ENCODE measurements around the gene FAM50A. TPM values are rescaled to one million over a fixed set of nuclear protein-coding genes. Genes with fewer than 3 reads are reported as not detected.

The FAM50A gene
- 44.1 and 60.5 TPM in 2 replicates for total RNA-seq

GRCh38 chrX:154443992-154444754, at the start of gene FAM50A:
Gene FAM50A, plus strand, starts transcription at chrX:154444141. Its CDS starts 95 bp downstream, at chrX:154444236.

GRCh38 chrX:154397888-154398667, 45.9 kb upstream of the FAM50A start, which contains the start of gene RPL10:
Gene RPL10, plus strand, starts transcription at chrX:154398377. Its CDS starts 143 bp downstream, at chrX:154398520.

GRCh38 chrX:154409222-154409871, 34.6 kb upstream of the FAM50A start, which contains the start of gene DNASE1L1:
Gene DNASE1L1, minus strand, starts transcription at chrX:154409254. Its CDS starts 3,686 bp downstream, at chrX:154405568.

GRCh38 chrX:154428176-154429171, 15.5 kb upstream of the FAM50A start, which contains the start of gene ATP6AP1:
Gene ATP6AP1, plus strand, starts transcription at chrX:154428677. Its CDS starts 16 bp downstream, at chrX:154428693.

GRCh38 chrX:154436983-154437752, 6.8 kb upstream of the FAM50A start, which contains the start of gene GDI1:
Gene GDI1, plus strand, starts transcription at chrX:154437154. Its CDS starts 101 bp downstream, at chrX:154437255.

GRCh38 chrX:154458116-154458953, 14.4 kb downstream of the FAM50A start, which contains the start of gene PLXNA3:
Gene PLXNA3, plus strand, starts transcription at chrX:154458281. Its CDS starts 1,903 bp downstream, at chrX:154460184.

GRCh38 chrX:154478728-154479622, 35.0 kb downstream of the FAM50A start, which contains the start of gene LAGE3:
Gene LAGE3, minus strand, starts transcription at chrX:154479281. Its CDS starts 366 bp downstream, at chrX:154478915.

GRCh38 chrX:154486396-154487207, 42.7 kb downstream of the FAM50A start, which contains the start of gene UBL4A:
Gene UBL4A, minus strand, starts transcription at chrX:154486615. Its CDS starts 31 bp downstream, at chrX:154486584.

GRCh38 chrX:154490414-154491083, 46.6 kb downstream of the FAM50A start, which contains the start of gene SLC10A3:
Gene SLC10A3, minus strand, starts transcription at chrX:154490629. Its CDS starts 1,689 bp downstream, at chrX:154488940.

Other genes with a start within 250 kb of the FAM50A start
- not detected in 2 replicates for gene OPN1MW2, start 224.4 kb upstream of the FAM50A start, total RNA-seq
- not detected in 2 replicates for gene OPN1MW3, start 186.6 kb upstream of the FAM50A start, total RNA-seq
- gene TEX28, start 149.0 kb upstream of the FAM50A start, total RNA-seq, result not detected in 2 replicates
- gene TKTL1, start 148.3 kb upstream of the FAM50A start, total RNA-seq, result not detected in 2 replicates
- 796 and 1,439 TPM in 2 replicates for gene FLNA, start 69.5 kb upstream of the FAM50A start, total RNA-seq
- gene EMD, start 64.8 kb upstream of the FAM50A start, total RNA-seq, result 17.3 and 17.4 TPM in 2 replicates
- 5,235 and 8,047 TPM in 2 replicates for gene RPL10, start 45.8 kb upstream of the FAM50A start, total RNA-seq
- 65.8 and 69.7 TPM in 2 replicates for gene DNASE1L1, start 34.9 kb upstream of the FAM50A start, total RNA-seq
- 23.7 and 27.0 TPM in 2 replicates for gene TAFAZZIN, start 32.6 kb upstream of the FAM50A start, total RNA-seq
- 69.6 and 81.0 TPM in 2 replicates for gene ATP6AP1, start 15.5 kb upstream of the FAM50A start, total RNA-seq
- gene GDI1, start 7.0 kb upstream of the FAM50A start, total RNA-seq, result 38.8 and 56.4 TPM in 2 replicates
- gene PLXNA3, start 14.1 kb downstream of the FAM50A start, total RNA-seq, result 11.3 TPM in 2 replicates
- 16.8 and 34.5 TPM in 2 replicates for gene LAGE3, start 35.1 kb downstream of the FAM50A start, total RNA-seq
- gene UBL4A, start 42.5 kb downstream of the FAM50A start, total RNA-seq, result 56.6 and 82.7 TPM in 2 replicates
- 20.5 and 22.4 TPM in 2 replicates for gene SLC10A3, start 46.5 kb downstream of the FAM50A start, total RNA-seq
- gene FAM3A, start 72.1 kb downstream of the FAM50A start, total RNA-seq, result 31.1 and 36.1 TPM in 2 replicates
- 23.9 and 49.9 TPM in 2 replicates for gene G6PD, start 102.7 kb downstream of the FAM50A start, total RNA-seq
- gene IKBKG, start 103.5 kb downstream of the FAM50A start, total RNA-seq, result 11.7 and 11.8 TPM in 2 replicates
- gene CTAG1A, start 141.0 kb downstream of the FAM50A start, total RNA-seq, result not detected in 2 replicates
- gene CTAG1B, start 175.1 kb downstream of the FAM50A start, total RNA-seq, result not detected in 2 replicates
- not detected in 2 replicates for gene CTAG2, start 209.4 kb downstream of the FAM50A start, total RNA-seq